ENCODE measurements around the gene NR6A1. TPM values are rescaled to one million over a fixed set of nuclear protein-coding genes. Genes with fewer than 3 reads are reported as not detected.
"Not testable (repeated sequence)": the region's sequence is repeated elsewhere in the genome, so short reads cannot be mapped to it uniquely, and the experiment has no call there.

The NR6A1 gene
- total RNA-seq, 5 donors from 2014 or later (not counting 1 experiment from before 2014, with no cell fraction given): 0.19 to 0.50 (median 0.40) TPM; not detected in 1

GRCh38 chr9:124741149-124741548 lies 30.0 kb downstream of the NR6A1 start:
- no peaks in the 10 kb centered on the region for H3K36me3 Mint-ChIP-seq
- DNase-seq (no peak), ATAC-seq (replicated peaks in 1 of 4) (no peak)
- H3K4me1 Mint-ChIP-seq: no peaks in the 10 kb centered on the region
- H3K4me3 Mint-ChIP-seq: no peak overlapping the region
- no peak overlapping the region for H3K27ac Mint-ChIP-seq
- no CpG with 5 or more reads among the region's 4 CpGs for WGBS (ENCODE audit: insufficient coverage)
- H3K27ac ChIP-seq (ENCODE audit: low read length): no peak overlapping the region
- peaks cover 0 to 4% of the 10 kb centered on the region in 2 experiments for H3K27me3 ChIP-seq (replicated peaks in 1 of 2; ENCODE audit: control insufficient read depth in 2 of 2, extremely low read depth in 1 of 2, insufficient read depth in 2 of 2, low read length in 1 of 2)
- no peak overlapping the region for H3K4me3 ChIP-seq (ENCODE audit: control insufficient read depth in 1 of 2, extremely low read depth in 1 of 2, low read length in 1 of 2)
- no peaks in the 10 kb centered on the region for H3K4me1 ChIP-seq (ENCODE audit: control insufficient read depth in 1 of 2, extremely low read depth in 1 of 2, insufficient read depth in 2 of 2, low read length in 2 of 2)
- H3K36me3 ChIP-seq (ENCODE audit: control insufficient read depth in 2 of 2, extremely low read depth in 1 of 2, insufficient read depth in 1 of 2, low read length in 1 of 2): no peaks in the 10 kb centered on the region
- no peaks in the 10 kb centered on the region for H3K9me3 Mint-ChIP-seq
- H3K27me3 Mint-ChIP-seq: peaks cover 3 to 4% of the 10 kb centered on the region in 2 donors
- H3K9me3 ChIP-seq: no peaks in the 10 kb centered on the region
- ChIA-PET CTCF (no interaction called here), POLR2A (no interaction called here)

DNA sequence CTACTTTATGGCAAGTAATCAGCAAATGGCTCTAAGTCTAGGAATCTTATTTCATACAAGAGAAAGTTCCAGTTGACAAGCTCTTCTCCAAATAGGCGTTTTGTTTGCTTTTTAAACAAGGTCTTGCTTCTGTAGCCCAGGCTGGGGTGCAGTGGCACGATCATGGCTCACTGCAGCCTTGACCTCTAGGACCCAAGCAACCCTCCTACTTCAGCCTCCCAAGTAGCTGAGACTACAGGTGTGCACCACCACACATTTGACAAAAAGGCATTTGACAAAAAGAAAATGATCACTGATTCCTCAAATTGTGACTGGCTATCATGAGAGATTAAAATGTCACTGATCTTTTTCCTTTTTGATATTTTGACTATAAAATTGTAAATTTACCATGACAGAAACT lies 31.8 kb downstream of the NR6A1 start:
- no peaks in the 10 kb centered on the region for H3K9me3 ChIP-seq
- WGBS (ENCODE audit: insufficient coverage): no CpG with 5 or more reads among the region's 2 CpGs
- H3K36me3 ChIP-seq (ENCODE audit: control insufficient read depth in 2 of 2, extremely low read depth in 1 of 2, insufficient read depth in 1 of 2, low read length in 1 of 2): no peaks in the 10 kb centered on the region
- Mint-ChIP-seq H3K27me3 (peaks cover 4 to 8% of the 10 kb centered on the region in 2 donors), H3K9me3 (no peaks in the 10 kb centered on the region), H3K27ac (no peak overlapping the region), H3K4me1 (no peaks in the 10 kb centered on the region), H3K36me3 (no peaks in the 10 kb centered on the region), H3K4me3 (no peak overlapping the region)
- no peaks in the 10 kb centered on the region for H3K4me1 ChIP-seq (ENCODE audit: control insufficient read depth in 1 of 2, extremely low read depth in 1 of 2, insufficient read depth in 2 of 2, low read length in 2 of 2)
- POLR2A ChIA-PET: no interaction called here
- no peak for ATAC-seq (replicated peaks in 1 of 4)
- no peaks in the 10 kb centered on the region for H3K27me3 ChIP-seq (replicated peaks in 1 of 2; ENCODE audit: control insufficient read depth in 2 of 2, extremely low read depth in 1 of 2, insufficient read depth in 2 of 2, low read length in 1 of 2)
- CTCF ChIA-PET: no interaction called here
- no peak overlapping the region for H3K4me3 ChIP-seq (ENCODE audit: control insufficient read depth in 1 of 2, extremely low read depth in 1 of 2, low read length in 1 of 2)
- DNase-seq: no peak
- H3K27ac ChIP-seq (ENCODE audit: low read length): no peak overlapping the region

DNA sequence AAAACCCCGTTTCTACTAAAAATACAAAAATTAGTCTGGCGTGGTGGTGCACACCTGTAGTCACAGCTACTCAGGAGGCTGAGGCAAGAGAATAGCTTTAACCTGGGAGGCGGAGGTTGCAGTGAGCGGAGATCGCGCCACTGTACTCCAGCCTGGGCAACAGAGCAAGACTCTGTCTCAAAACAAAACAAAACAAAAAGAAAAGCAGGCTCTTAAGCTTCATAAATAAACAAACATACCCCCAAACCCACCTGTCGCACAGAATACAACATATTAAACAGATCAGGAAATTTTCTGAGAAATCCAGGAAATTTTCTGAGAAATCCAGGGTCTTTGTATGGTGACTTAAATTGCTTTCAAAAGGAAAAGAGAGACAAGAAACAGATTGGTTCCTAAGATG lies 33.0 kb downstream of the NR6A1 start:
- H3K9me3 Mint-ChIP-seq; H3K4me3 ChIP-seq (ENCODE audit: control insufficient read depth in 1 of 2, extremely low read depth in 1 of 2, low read length in 1 of 2); H3K9me3 ChIP-seq; H3K27me3 Mint-ChIP-seq; ATAC-seq (replicated peaks in 1 of 4); H3K27me3 ChIP-seq (replicated peaks in 1 of 2; ENCODE audit: control insufficient read depth in 2 of 2, extremely low read depth in 1 of 2, insufficient read depth in 2 of 2, low read length in 1 of 2); H3K4me1 ChIP-seq (ENCODE audit: control insufficient read depth in 1 of 2, extremely low read depth in 1 of 2, insufficient read depth in 2 of 2, low read length in 2 of 2); H3K36me3 Mint-ChIP-seq; H3K27ac Mint-ChIP-seq; H3K27ac ChIP-seq (ENCODE audit: low read length); DNase-seq; H3K4me1 Mint-ChIP-seq; H3K36me3 ChIP-seq (ENCODE audit: control insufficient read depth in 2 of 2, extremely low read depth in 1 of 2, insufficient read depth in 1 of 2, low read length in 1 of 2); POLR2A ChIA-PET; H3K4me3 Mint-ChIP-seq: not testable (repeated sequence)
- WGBS (ENCODE audit: insufficient coverage): 71% methylated on average over 2 of the region's 7 CpGs
- CTCF ChIA-PET: interaction anchor here in 1 of 2 donors (0.6 kb wide), 1 partner anchor 320 kb away, joined by 13 read pairs; no protein-coding TSS in a partner anchor

- H3K36me3 Mint-ChIP-seq: no peaks in the 10 kb centered on the region
- DNase-seq (no peak), ATAC-seq (replicated peaks in 1 of 4) (no peak)
- Histone ChIP-seq H3K27ac (ENCODE audit: low read length) (no peak overlapping the region), H3K36me3 (ENCODE audit: control insufficient read depth in 2 of 2, extremely low read depth in 1 of 2, insufficient read depth in 1 of 2, low read length in 1 of 2) (no peaks in the 10 kb centered on the region), H3K9me3 (no peaks in the 10 kb centered on the region), H3K4me1 (ENCODE audit: control insufficient read depth in 1 of 2, extremely low read depth in 1 of 2, insufficient read depth in 2 of 2, low read length in 2 of 2) (no peaks in the 10 kb centered on the region), H3K27me3 (replicated peaks in 1 of 2; ENCODE audit: control insufficient read depth in 2 of 2, extremely low read depth in 1 of 2, insufficient read depth in 2 of 2, low read length in 1 of 2) (no peaks in the 10 kb centered on the region), H3K4me3 (ENCODE audit: control insufficient read depth in 1 of 2, extremely low read depth in 1 of 2, low read length in 1 of 2) (no peak overlapping the region)
- no peaks in the 10 kb centered on the region for H3K9me3 Mint-ChIP-seq
- H3K4me1 Mint-ChIP-seq: no peaks in the 10 kb centered on the region
- ChIA-PET CTCF (no interaction called here), POLR2A (interaction anchor here in 1 of 2 donors (0.7 kb wide), 1 partner anchor 24 kb away, joined by 3 read pairs; no protein-coding TSS in a partner anchor)
- H3K27ac Mint-ChIP-seq: no peak overlapping the region
- H3K4me3 Mint-ChIP-seq: no peak overlapping the region
- peaks cover 7 to 11% of the 10 kb centered on the region in 2 donors for H3K27me3 Mint-ChIP-seq
Measured at GRCh38 chr9:124735121-124735520, 36.0 kb downstream of the NR6A1 start.

DNA sequence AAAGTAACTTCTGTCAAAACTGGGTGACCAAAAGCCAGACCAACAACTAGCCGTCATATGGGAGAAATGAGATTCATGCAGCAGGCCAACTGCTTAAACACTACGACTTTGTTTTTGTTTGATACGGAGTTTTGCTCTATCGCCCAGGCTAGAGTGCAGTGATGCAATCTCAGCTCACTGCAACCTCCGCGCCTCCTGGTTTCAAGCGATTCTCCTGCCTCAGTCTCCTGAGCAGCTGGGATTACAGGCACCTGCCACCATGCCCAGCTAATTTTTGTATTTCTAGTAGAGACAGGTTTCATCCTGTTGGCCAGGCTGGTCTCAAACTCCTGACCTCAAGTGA lies 36.4 kb downstream of the NR6A1 start:
- H3K36me3 ChIP-seq (ENCODE audit: control insufficient read depth in 2 of 2, extremely low read depth in 1 of 2, insufficient read depth in 1 of 2, low read length in 1 of 2); H3K27ac Mint-ChIP-seq; H3K4me3 ChIP-seq (ENCODE audit: control insufficient read depth in 1 of 2, extremely low read depth in 1 of 2, low read length in 1 of 2); H3K27me3 ChIP-seq (replicated peaks in 1 of 2; ENCODE audit: control insufficient read depth in 2 of 2, extremely low read depth in 1 of 2, insufficient read depth in 2 of 2, low read length in 1 of 2); H3K4me1 ChIP-seq (ENCODE audit: control insufficient read depth in 1 of 2, extremely low read depth in 1 of 2, insufficient read depth in 2 of 2, low read length in 2 of 2); CTCF ChIA-PET; H3K9me3 ChIP-seq; H3K4me1 Mint-ChIP-seq; H3K9me3 Mint-ChIP-seq; H3K27ac ChIP-seq (ENCODE audit: low read length); H3K36me3 Mint-ChIP-seq; H3K4me3 Mint-ChIP-seq; ATAC-seq (replicated peaks in 1 of 4); DNase-seq: not testable (repeated sequence)
- POLR2A ChIA-PET: interaction anchor here in 1 of 2 donors (0.7 kb wide), 1 partner anchor 25 kb away, joined by 3 read pairs; no protein-coding TSS in a partner anchor
- WGBS (ENCODE audit: insufficient coverage): 83% methylated on average over 7 of the region's 7 CpGs
- peaks cover 7 to 12% of the 10 kb centered on the region in 2 donors for H3K27me3 Mint-ChIP-seq

DNA sequence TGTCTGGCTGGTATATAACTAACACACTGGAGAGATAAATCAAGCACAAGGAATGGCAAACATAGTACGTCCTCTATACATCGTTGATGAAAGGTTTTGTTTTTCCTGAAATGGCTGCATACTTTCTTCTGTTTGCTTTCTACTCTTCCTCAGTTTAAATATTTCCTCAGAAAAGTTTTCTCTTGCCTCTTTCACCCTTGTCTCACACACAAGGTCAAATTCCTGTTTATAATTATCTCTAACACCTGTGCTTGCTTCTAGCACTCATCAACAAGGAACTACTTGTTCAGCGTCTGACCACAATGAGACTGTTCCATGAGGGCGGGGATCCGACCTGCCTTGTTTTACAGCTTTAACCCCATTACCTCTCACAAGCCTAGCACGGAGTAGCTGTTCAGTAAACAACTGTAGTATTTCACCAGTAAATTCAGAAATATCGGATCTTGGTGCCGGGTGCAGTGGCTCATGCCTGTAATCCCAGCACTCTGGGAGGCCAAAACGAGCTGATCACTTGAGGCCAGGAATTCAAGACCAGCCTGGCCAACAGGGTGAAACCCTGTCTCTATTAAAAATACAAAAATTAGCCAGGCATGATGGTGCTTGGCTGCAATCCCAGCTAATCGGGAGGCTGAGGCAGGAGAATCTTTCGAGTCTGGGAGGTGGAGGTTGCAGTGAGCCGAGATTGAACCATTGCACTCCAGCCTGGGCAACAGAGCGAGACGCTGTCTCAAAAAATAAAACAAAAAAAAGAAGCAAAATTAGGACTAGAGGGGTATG lies 37.0 kb downstream of the NR6A1 start:
- DNase-seq: no peak
- no peaks in the 10 kb centered on the region for H3K9me3 ChIP-seq
- H3K27me3 Mint-ChIP-seq: peaks cover 7 to 12% of the 10 kb centered on the region in 2 donors
- no peak overlapping the region for H3K27ac Mint-ChIP-seq
- H3K4me3 ChIP-seq (ENCODE audit: control insufficient read depth in 1 of 2, extremely low read depth in 1 of 2, low read length in 1 of 2): no peak overlapping the region
- CTCF ChIA-PET: interaction anchor here in 1 of 2 donors (0.5 kb wide), 1 partner anchor 23 kb away, joined by 4 read pairs; no protein-coding TSS in a partner anchor
- H3K4me3 Mint-ChIP-seq: no peak overlapping the region
- H3K27ac ChIP-seq (ENCODE audit: low read length): no peak overlapping the region
- no peaks in the 10 kb centered on the region for H3K36me3 ChIP-seq (ENCODE audit: control insufficient read depth in 2 of 2, extremely low read depth in 1 of 2, insufficient read depth in 1 of 2, low read length in 1 of 2)
- ATAC-seq (replicated peaks in 1 of 4): no peak
- H3K36me3 Mint-ChIP-seq: no peaks in the 10 kb centered on the region
- H3K27me3 ChIP-seq (replicated peaks in 1 of 2; ENCODE audit: control insufficient read depth in 2 of 2, extremely low read depth in 1 of 2, insufficient read depth in 2 of 2, low read length in 1 of 2): no peaks in the 10 kb centered on the region
- H3K4me1 Mint-ChIP-seq: no peaks in the 10 kb centered on the region
- WGBS (ENCODE audit: insufficient coverage): 94% methylated on average over 7 of the region's 14 CpGs
- no peaks in the 10 kb centered on the region for H3K4me1 ChIP-seq (ENCODE audit: control insufficient read depth in 1 of 2, extremely low read depth in 1 of 2, insufficient read depth in 2 of 2, low read length in 2 of 2)
- no peaks in the 10 kb centered on the region for H3K9me3 Mint-ChIP-seq
- POLR2A ChIA-PET: interaction anchor here in 1 of 2 donors (0.7 kb wide), 1 partner anchor 25 kb away, joined by 3 read pairs; no protein-coding TSS in a partner anchor
